ENCODE measurements around the gene CCDC178.

DNA sequence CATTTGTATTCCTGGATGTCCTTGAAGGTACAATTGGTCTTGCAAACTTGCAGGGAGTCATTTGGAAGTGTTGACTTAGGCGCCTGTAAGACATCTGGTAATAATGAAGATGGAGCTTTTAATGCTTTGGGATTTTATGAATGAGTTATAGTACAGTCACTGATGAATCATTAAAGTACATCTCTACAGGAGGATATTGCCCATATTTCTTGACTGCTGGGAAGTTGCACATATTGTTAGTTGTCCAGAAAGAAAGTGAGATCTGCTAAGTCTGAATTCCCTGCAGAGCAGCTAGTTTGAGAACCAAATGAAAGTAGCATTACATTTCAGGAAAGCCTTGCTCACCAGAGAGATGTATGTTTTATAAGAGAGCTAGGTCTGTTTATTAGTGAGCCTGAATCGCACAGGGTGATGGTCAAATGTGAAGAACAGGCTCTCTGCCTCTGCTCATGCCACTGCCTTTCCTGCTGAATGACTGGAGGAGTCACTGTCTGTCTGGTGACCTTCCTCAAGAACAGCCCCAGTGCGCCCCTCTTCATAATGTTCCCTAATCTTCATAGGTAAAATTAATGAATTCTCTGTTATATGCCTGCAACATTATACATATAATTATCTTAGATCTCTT is 528.7 kb downstream of the CCDC178 start:
- TF ChIP-seq GATA3 (IDR thresholded peaks at IDR 0.05; ENCODE audit: low read depth, low read length), result no peak
- no peak for TF ChIP-seq GATA2 (IDR thresholded peaks at IDR 0.05; ENCODE audit: low read depth, low read length)

Data from SH-SY5Y (cell line).